AG10803 (cell line): ENCODE data around the gene REM2.

ENCODE experiments used
- DNase-seq: peaks from one replicate; pipeline ENCODE4 v3.0.0; 2010; ENCODE audit warnings: low read depth
- H3K4me3 ChIP-seq: 2 replicates; pipeline ENCODE4 v1.5.1; 2011; ENCODE audit warnings: mild to moderate bottlenecking, low read length, control low read depth
- CTCF ChIP-seq: conservative IDR thresholded peaks from 2 replicates; pipeline ENCODE4 v1.5.1; 2011; ENCODE audit warnings: mild to moderate bottlenecking, low read length, control low read depth, inconsistent platforms

Gene REM2

GRCh38 chr14:22861651-22862050 is 21.4 kb upstream of the REM2 start:
- no peak overlapping the region for H3K4me3 ChIP-seq
- no peak for TF ChIP-seq CTCF
- no peak for DNase-seq

- no peak overlapping the region for H3K4me3 ChIP-seq
- DNase-seq, result no peak
- TF ChIP-seq CTCF, result no peak
These were observed 18.0 kb upstream of the REM2 start for GRCh38 chr14:22864979-22865378.

- H3K4me3 ChIP-seq, result no peak overlapping the region
- peak; percentile 19 for TF ChIP-seq CTCF
- DNase-seq, result no peak
These were observed 17.3 kb upstream of the REM2 start for GRCh38 chr14:22865424-22866405.

GRCh38 chr14:22866874-22867273 is 16.1 kb upstream of the REM2 start:
- H3K4me3 ChIP-seq, result no peak overlapping the region
- no peak for TF ChIP-seq CTCF
- DNase-seq, result no peak

GRCh38 chr14:22870811-22871223 is 12.2 kb upstream of the REM2 start:
- DNase-seq, result no peak
- no peak for TF ChIP-seq CTCF
- peak overlapping the region; percentile 82 for H3K4me3 ChIP-seq

GRCh38 chr14:22871224-22872032 is 11.6 kb upstream of the REM2 start, which contains the start of gene LRP10:
Gene LRP10, plus strand, starts transcription at chr14:22871740. Its CDS starts 564 bp downstream, at chr14:22872304.
- TF ChIP-seq CTCF, result no peak
- H3K4me3 ChIP-seq, result peak within 1 kb of the TSS; percentile 82
- peak; percentile 83 for DNase-seq
